HepG2 (cell line): ENCODE results near the gene COG4. TPM values are rescaled to one million over a fixed set of nuclear protein-coding genes. Genes with fewer than 3 reads are reported as not detected.
A peak's percentile ranks its signal among the peaks of the same experiment; 100 is the strongest.

Source experiments
- FOXO1 ChIP-seq: sonication (generic); formaldehyde crosslinking; IDR thresholded peaks from 2 replicates; pipeline ENCODE4 v1.4.0; 2020; ENCODE audit warnings: missing genetic modification reagents
- KIAA2018 ChIP-seq: sonication (generic); formaldehyde crosslinking; IDR thresholded peaks from 2 replicates; pipeline ENCODE4 v1.5.0; 2020; ENCODE audit warnings: mild to moderate bottlenecking, missing genetic modification reagents, borderline replicate concordance
- POGK ChIP-seq: sonication (generic); formaldehyde crosslinking; conservative IDR thresholded peaks from 2 replicates; pipeline ENCODE4 v1.8.0; 2022; ENCODE audit warnings: mild to moderate bottlenecking, moderate library complexity, missing genetic modification reagents
- PPARG ChIP-seq: conservative IDR thresholded peaks from 2 replicates; pipeline ENCODE4 v1.6.1; 2016; ENCODE audit warnings: missing biosample characterization, missing genetic modification reagents
- SNAPC2 ChIP-seq: sonication (generic); formaldehyde crosslinking; IDR thresholded peaks from 2 replicates; pipeline ENCODE4 v1.8.1; 2022; ENCODE audit warnings: mild to moderate bottlenecking, missing genetic modification reagents
- SOX6 ChIP-seq, 2 experiments: fragments of 450-650 bp in 1 of 2; sonication (generic) in 1 of 2; formaldehyde crosslinking in 1 of 2; IDR thresholded peaks; 2 replicates each; pipeline versions ENCODE4 v1.4.0 to v1.6.1; 2017 to 2020; ENCODE audit warnings: antibody characterized with exemption in 1 of 2, mild to moderate bottlenecking in 1 of 2, missing genetic modification reagents in 1 of 2
- THYN1 ChIP-seq: sonication (generic); formaldehyde crosslinking; IDR thresholded peaks from 2 replicates; pipeline ENCODE4 v1.8.1; 2023; ENCODE audit warnings: low read depth, mild to moderate bottlenecking, moderate library complexity, missing genetic modification reagents, borderline replicate concordance
- ZNF329 ChIP-seq: sonication (generic); formaldehyde crosslinking; IDR thresholded peaks from 2 replicates; pipeline ENCODE4 v1.9.0; 2021; ENCODE audit warnings: low read depth, mild to moderate bottlenecking, missing genetic modification reagents
- ZNF33B ChIP-seq: sonication (generic); formaldehyde crosslinking; IDR thresholded peaks from 2 replicates; pipeline ENCODE4 v1.5.1; 2020; ENCODE audit warnings: mild to moderate bottlenecking, missing genetic modification reagents
- ZNF703 ChIP-seq: sonication (generic); formaldehyde crosslinking; IDR thresholded peaks from 2 replicates; pipeline ENCODE4 v1.5.1; 2020; ENCODE audit warnings: missing genetic modification reagents, mild to moderate bottlenecking, moderate library complexity, borderline replicate concordance
- polyA plus RNA-seq, 8 experiments: library from polyadenylated mRNA; depleted of rRNA in 3 of 8; stranded (reverse) in 7 of 8; unstranded in 1 of 8; fragments of >200 nt; fragmentation: Illumina TruSeq in 4 of 8; extraction: Trizol in 4 of 8; gene quantifications; 2 replicates each; pipeline versions ENCODE4 v1.2.1 to v1.2.3, GENCODE V29; 2011 to 2016; ENCODE audit warnings: low read depth in 4 of 8, missing spikeins in 1 of 8, mixed read lengths in 1 of 8; ENCODE audit not compliant: insufficient read depth in 1 of 8
- total RNA-seq, 5 experiments: library from RNA; depleted of rRNA; stranded (reverse); fragments of >200 nt; fragmentation: Illumina TruSeq; extraction: Trizol; gene quantifications; 2 replicates each; pipeline ENCODE4 v1.2.3, GENCODE V29; 2016; ENCODE audit warnings: low read depth in 1 of 5
- TF ChIP-seq, protein P1 (sequence below): sonication (generic); formaldehyde crosslinking; IDR thresholded peaks from 2 replicates; pipeline ENCODE4 v1.4.0; 2020; ENCODE audit warnings: low read depth, mild to moderate bottlenecking, missing genetic modification reagents
- TF ChIP-seq, protein P2 (sequence below): sonication (generic); formaldehyde crosslinking; IDR thresholded peaks from 2 replicates; pipeline ENCODE4 v1.8.1; 2023; ENCODE audit warnings: mild to moderate bottlenecking, missing genetic modification reagents

COG4 gene
- total and polyA plus RNA-seq, 2 of the 13 experiments (the other 11 are each of a cell fraction or from before 2014, with no cell fraction given): 51.1 to 73.8 TPM

GRCh38 chr16:70437017-70437581 is 86.3 kb downstream of the COG4 start (continued):
- TF ChIP-seq, protein P1, sequence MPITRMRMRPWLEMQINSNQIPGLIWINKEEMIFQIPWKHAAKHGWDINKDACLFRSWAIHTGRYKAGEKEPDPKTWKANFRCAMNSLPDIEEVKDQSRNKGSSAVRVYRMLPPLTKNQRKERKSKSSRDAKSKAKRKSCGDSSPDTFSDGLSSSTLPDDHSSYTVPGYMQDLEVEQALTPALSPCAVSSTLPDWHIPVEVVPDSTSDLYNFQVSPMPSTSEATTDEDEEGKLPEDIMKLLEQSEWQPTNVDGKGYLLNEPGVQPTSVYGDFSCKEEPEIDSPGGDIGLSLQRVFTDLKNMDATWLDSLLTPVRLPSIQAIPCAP (CRISPR knock-in tag): no peak
- TF ChIP-seq POGK: 0 out of 2 replicates have a peak, but pooled peaks have one; percentile 7
- peak; percentile 66; the same call in 1 of the 2 replicates for TF ChIP-seq FOXO1 (CRISPR knock-in tag)
- TF ChIP-seq THYN1 (CRISPR knock-in tag): no peak
- no peak for TF ChIP-seq SNAPC2 (CRISPR knock-in tag)
- TF ChIP-seq ZNF329 (CRISPR knock-in tag): no peak
- 0 out of 2 replicates have a peak, but pooled peaks have one; percentile 46 for TF ChIP-seq PPARG (CRISPR knock-in tag)
- no peak for TF ChIP-seq ZNF33B (CRISPR knock-in tag)
- TF ChIP-seq ZNF703 (CRISPR knock-in tag): no peak
- no peak for TF ChIP-seq SOX6 (IDR thresholded peaks at IDR 0.05)
- TF ChIP-seq SOX6 (CRISPR knock-in tag; IDR thresholded peaks at IDR 0.05): peak; percentile 36; the same call in 1 of the 2 replicates
- TF ChIP-seq, protein P2, sequence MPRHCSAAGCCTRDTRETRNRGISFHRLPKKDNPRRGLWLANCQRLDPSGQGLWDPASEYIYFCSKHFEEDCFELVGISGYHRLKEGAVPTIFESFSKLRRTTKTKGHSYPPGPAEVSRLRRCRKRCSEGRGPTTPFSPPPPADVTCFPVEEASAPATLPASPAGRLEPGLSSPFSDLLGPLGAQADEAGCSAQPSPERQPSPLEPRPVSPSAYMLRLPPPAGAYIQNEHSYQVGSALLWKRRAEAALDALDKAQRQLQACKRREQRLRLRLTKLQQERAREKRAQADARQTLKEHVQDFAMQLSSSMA (CRISPR knock-in tag): no peak
- TF ChIP-seq KIAA2018 (CRISPR knock-in tag): no peak
